B cell (primary cell): ENCODE data around the gene CYTL1.

ENCODE experiments used
- CTCF ChIP-seq: fragments of 200-600 bp; IDR thresholded peaks from one replicate; pipeline ENCODE4 v1.8.0; 2022; ENCODE audit warnings: antibody characterized with exemption, mild to moderate bottlenecking
- EZH2 ChIP-seq: IDR thresholded peaks from 2 replicates; pipeline ENCODE4 v1.6.1; 2012; ENCODE audit warnings: borderline replicate concordance, low read depth, mild to moderate bottlenecking, moderate library complexity, low read length; ENCODE audit not compliant: insufficient read depth, poor library complexity, severe bottlenecking

GRCh38 chr4:5020341-5020740, 1.1 kb upstream of the CYTL1 start:
- TF ChIP-seq CTCF (no peak), EZH2 (no peak)
